HG03108 (cell line): ENCODE measurements around the gene CEP63.

ENCODE experiments used
- ATAC-seq: cut with Tn5 transposase; IDR thresholded peaks from one replicate; pipeline ENCODE4 v1.9.1; 2021; ENCODE audit warnings: moderate library complexity; ENCODE audit not compliant: unreplicated experiment

The CEP63 gene

DNA sequence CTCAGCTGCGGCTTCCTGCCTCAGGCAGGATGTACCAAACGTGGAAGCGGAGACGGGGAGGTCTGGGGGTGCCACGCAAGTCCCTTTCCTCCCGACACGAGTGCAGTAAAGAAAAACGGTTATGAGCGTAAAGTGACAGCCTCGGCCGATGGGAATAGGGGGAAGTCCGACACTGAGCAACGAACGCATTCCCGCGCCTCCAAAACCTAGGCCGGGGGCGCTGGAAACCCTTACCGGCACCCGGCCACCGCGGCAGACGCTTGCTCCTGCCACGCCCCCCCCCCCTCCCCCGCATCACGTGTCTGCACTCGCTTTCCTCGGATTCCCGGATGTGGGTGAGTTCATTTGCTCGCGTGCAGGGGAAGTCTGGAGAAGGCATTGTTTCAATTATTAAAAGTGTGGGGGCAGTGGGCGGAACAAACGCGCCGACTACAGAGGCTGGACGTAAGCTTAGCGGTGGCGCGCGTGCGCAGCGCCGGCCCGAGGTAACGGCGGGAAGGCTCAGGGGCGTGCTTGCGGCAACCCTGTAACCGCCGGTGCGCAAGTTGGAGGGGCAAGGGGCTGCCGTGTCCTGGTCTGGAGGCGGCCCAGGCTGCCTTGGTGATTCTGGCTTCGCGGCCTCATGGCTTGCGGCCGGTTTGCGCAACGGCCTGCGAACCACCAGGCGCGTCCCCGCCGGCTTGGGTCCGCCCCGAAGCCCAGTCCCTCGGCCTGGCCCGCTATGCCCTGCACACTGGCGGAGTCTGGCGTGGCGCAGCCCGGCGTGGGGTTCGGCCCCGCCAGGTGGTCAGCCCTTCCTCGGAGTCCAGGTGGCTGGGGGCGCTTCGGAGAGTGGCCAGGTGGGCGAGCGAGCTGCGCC is at the start of gene CEP63, which contains the start of gene ANAPC13:
Gene CEP63 (plus strand): TSS at position 340 of the 859 bp plus-strand sequence. CDS start 9,264 bp downstream, outside the sequence.
Gene ANAPC13 (minus strand): TSS at position 268 of the 859 bp plus-strand sequence. CDS start 3,081 bp downstream, outside the sequence.
- peak; percentile 78 for ATAC-seq

DNA sequence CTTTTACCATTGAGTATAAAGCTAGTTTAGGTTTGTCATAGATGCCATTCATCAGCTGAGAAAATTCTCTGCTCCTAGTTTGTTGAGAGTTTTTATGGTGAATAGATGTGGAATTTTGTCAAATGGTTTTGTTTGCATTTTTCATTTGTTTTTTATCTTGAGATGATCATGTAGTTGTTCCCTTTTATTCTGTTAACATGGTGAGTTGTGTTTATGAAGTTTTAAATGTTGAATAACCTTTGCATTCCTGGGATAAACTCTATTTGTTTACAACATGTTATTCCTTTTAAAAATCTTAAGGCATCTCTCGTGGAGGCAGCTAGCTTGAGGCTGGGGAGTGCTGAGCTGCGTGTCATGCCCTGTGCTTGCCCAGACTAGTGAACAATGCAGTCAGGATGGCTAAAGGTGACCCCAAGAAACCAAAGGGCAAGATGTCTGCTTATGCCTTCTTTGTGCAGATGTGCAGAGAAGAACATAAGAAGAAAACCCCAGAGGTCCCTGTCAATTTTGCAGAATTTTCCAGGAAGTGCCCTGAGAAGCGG is 48.6 kb upstream of the CEP63 start:
- no peak for ATAC-seq

DNA sequence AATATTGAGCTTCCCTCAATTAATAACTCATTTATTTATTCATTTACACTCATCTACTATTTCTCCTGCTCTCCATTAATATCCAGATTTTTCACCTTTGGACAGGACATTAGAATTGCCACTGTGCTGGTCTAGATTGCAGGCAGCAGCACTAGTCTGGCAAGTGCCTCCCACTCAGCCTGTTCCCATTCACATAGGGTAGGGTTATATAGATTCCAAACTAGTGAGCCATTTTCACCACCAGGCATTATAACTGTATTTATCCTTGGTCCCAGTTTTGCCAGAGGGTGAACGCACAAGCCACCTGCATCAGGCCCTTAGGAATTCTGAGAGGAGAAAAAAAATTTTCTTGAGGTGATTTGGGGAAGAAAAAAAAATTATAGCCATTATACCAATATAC is 44.5 kb upstream of the CEP63 start:
- ATAC-seq: no peak

DNA sequence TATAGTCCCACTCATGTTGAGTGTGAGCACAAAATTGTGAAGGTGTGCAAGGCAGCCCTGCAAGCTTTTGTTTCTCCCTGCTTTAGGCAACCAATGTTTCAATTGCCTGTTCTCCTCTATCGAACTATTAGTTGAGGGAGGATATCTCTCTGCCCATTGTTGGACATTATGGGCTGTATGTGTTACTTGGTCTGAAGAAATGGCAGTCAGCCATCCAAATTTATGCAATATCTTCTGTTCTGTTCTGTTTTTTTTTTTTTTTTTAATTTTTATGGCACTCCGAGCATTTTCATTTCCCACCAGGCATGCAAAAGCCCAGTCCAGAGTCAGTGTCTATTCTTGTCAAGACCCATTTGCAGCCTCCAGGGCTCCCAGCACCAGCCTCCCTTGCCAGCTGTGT is 44.0 kb upstream of the CEP63 start:
- ATAC-seq: no peak

DNA sequence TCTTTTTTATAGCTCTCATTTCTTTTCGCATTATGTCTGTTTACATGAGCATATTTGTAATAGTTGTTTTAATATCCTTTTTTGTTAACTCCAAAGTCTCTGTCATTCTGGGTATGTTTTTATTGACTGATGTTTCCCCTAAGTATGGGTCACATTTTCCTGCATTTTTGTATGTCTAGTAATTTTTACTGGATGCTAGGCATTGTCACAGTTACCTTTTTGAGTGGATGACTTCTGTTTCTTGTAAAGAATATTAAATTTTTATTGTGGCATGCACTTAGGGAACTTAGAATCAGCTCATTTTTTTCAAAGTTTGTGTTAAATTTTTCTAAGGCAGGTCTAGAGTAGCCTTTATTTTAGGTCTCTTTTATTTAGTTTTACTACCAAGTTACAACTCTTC is 40.8 kb upstream of the CEP63 start:
- ATAC-seq: no peak

DNA sequence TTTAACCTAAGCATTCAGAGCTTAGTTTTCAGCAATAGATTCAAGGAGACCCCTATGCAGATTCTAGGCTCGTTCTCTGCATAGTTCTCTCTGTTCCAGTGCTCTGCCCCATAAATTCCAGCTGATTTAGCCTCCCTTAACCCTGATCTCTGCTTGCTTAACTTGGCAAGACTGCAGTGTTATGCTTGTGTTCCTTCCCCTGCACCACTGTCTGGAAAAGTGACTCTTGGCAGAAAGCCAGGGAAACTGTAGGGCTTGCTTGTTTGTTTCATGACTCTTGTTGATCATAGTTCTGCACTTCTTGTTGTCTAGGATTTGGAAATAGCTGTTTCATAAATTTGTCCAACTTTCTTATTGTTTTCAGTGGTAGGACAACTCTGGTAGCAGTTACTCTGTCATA is 40.2 kb upstream of the CEP63 start:
- no peak for ATAC-seq

DNA sequence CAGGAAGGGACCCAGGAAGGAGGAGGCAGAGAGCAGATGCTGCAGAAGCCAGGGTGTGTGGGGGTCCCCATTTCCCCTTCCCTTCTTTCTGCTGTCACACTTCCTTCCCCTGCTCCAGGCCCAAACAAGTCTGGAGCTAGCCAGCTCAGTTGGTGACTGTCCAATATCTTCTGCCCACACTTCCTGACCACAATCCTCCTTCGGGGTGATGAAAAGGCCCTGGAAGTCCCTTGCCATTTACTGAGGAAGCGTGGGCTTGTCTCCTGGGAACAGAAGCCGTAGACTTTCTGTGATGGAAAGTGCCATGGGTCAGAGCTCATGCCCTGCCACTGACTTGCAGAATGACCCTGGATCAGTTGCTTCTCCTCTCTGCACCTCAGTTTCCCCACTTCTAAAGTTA is 39.1 kb upstream of the CEP63 start:
- no peak for ATAC-seq

DNA sequence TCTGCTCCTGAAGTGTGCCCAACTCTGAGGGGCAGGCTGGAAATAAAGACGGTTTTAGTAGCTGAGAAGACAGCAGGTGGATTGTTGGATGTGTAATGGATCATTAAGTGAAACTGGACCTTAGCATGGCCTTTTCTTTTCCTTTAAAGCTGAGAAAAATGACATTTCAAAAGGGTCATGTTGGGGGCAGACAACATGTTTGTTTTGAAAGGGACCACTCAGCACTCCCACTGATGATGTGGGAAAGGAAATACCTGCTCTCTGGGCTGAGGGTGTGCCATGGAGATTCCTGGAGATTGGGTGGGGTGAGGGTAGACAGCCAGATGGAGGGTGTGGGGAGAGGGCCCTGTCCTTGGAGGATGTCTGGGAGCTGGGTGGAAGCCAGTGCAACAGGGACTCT is 38.5 kb upstream of the CEP63 start:
- no peak for ATAC-seq

DNA sequence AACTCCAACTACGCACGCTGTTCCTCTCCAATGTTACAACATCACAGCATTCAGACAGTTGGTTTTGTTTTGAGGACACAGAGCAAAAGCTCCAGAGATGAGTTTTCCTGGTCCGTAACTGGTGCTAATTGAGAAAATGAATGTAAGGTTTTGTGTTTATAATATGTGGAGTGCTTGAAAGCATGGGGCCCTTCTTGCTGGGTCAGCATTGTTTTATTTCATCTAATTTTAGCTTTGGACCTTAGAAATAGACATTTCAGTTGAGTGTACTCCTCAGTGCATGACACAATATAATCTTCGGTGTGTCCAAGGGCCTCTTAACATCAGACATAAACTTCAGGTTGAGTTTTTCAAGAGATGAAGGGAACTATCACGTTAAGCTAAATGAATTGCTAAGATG is 37.2 kb upstream of the CEP63 start:
- ATAC-seq: no peak

DNA sequence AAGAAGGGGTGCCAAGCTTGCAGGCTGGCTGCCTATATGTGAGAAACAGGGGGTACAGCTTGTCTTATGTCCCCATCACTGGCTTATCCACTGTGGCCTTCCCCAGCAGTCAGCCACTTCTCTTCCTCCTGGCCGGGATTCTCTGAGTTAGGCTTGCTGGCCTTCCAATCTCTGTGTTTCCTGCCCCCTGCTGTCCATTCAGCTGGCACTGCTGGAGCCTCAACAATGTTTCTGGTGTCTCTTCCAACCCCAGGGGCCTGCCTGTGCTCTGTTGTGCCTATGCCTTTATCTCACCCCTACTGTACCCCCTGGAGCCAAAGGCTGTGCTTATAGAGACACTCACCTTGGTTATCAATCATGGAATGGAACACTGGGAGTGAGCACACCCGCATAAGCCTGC is 36.6 kb upstream of the CEP63 start:
- ATAC-seq: no peak

DNA sequence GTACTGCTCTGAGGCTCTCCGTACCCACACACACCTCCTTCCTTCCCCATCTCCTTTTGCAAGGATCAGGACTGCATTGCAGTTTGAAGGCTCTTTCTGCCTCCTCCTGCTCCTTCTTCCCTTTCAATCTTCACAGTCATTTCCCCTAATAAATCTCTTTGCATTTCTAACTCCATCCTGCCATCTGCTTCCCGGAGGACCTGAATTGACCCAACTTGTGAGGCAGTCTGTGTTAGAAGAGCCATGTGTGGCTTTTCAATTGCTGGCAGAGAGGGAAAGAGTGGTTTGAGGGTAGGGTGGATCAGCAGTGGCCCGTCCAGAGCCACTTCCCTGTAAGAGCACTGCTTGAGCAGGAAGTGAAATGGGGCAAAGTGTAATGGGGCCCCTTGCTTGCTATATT is 35.9 kb upstream of the CEP63 start:
- ATAC-seq: no peak

DNA sequence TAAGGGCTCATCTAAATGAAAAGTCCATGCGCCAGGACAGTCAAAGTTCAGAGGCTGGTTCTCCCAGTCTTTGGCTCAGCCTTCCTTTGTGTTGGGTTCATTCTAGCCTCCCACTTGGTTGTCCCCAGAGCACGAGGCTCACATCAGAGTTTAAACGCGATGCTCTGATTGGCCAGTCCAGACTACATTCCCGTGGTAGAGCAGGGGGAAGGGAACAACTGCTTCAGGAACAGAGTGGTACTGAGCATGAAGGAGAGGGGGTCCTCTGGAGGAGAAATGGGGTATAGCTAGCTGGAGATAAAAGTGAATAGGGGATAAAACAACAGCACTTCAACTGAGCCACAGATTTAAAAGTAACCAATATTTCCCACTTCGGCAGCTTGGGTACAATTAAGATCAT is 32.2 kb upstream of the CEP63 start:
- no peak for ATAC-seq

DNA sequence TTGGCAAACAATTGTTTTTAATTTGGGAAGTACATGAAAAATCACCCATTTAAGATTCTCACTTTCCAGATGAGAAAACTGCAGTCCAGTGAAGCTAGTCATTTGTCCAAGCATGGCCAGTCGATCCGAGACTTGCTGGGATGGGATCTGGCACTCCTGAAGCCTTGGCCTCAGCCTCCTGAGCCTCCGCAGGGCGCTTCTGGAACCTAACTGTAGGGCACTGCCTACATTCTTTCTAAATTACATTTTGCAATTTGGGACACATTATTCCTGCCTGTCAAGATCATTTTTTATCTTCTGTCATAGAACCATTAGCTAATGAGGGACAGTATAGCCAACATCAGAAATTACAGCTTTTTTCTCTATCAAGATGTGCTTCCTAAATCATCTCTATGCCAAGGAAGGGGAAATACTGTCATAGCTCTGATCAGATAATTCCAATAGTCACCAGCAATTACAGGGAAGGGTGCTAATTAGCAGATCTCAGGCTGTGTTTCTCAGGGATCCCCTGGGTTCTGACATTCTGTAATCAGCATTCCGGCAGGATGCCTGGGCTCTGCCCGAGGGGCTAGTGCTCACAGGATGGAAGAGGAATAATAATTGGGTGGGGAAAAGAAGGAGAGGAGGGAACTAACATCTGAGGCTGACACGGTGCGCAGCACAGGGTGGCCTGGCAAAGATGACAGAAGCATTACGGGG is 28.3 kb upstream of the CEP63 start:
- no peak for ATAC-seq

DNA sequence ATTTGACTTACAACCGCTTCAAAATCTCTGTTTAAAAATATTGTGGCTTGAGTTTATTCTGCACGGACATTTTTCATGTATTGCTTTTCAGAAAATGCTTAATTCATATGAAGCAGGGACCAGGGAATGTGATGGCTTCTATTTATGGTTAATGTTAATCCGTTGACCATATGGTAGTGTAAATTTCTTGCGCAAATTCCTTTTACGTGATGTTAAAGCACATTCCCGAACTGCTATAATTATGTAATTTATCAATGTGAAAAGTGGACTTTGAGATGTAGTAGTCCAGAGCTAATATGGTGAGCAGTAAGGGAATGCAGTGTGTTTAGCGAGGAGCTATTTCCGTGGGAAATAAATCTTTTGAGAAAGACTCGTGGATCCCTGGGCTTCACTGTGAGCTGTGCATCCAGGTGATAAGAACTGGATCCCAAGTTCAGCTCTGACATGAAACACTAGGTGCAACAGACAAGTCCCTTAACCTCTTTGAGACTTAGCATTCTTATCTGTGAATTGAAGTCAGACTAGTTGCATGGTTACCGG is 27.4 kb upstream of the CEP63 start:
- no peak for ATAC-seq

DNA sequence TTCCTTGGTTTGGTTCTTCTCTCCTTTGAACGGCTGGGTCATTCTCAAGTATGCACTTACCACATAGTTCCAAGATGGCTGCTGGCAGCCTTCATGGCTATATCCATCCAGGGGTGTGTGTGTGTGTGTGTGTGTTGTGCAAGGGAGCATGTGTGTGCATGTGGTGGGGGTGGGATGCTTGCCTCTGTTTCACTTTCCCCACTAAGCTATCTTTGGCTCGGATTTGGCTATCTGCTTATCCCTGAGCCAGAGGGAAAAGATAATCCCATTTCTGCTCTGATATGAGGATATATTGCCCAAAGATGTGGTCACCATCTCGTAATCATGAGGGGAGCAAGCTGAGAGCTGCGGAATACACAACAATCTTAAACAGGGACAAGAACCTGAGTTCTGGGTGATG is 26.3 kb upstream of the CEP63 start:
- no peak for ATAC-seq

DNA sequence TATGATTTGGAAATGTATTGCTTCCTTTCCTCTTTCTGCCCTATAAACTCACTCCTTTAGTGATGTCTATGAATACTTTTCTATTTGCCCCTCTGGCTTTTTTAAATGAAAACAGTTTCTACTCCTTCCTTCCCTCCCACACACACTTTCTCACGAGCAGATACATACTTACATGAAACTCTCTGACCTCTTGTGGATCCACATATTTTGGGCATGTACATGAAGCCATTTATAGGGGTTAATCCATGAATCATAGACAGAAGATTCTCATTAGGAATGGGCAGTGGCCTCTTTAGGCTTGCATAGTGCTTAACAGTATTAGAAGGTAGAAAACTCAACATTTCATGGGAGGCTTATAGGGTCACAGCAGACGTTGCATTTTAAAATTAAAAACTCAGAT is 24.9 kb upstream of the CEP63 start:
- no peak for ATAC-seq

DNA sequence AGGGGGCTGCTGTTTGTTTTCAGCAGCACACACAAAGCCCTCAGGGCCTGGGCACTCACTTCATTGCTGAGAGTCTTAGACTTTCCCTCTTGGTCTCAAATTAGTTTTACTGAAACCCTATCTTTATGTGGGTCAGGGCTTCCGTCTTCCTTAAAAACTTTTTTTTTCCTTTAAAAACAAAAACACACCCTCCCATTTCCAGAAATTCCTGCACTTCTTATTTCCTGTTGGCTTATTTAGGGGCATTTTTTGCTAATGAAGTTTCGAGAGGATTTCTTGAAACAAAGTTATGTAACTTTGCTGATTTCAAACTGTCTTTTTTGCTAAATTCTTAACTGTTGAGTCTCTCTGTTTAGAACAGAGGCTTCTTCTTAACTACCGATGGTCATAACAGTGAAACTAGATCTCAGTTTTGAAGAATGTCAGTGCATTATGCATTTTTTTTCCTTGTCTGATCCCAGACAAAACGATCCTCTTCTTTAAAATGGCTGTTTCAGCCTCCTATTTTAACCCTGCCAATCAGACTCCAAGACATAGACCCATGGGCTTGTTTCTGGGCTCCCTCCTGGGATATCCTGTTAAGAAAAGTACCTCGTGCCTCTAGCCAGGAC is 23.4 kb upstream of the CEP63 start:
- no peak for ATAC-seq

DNA sequence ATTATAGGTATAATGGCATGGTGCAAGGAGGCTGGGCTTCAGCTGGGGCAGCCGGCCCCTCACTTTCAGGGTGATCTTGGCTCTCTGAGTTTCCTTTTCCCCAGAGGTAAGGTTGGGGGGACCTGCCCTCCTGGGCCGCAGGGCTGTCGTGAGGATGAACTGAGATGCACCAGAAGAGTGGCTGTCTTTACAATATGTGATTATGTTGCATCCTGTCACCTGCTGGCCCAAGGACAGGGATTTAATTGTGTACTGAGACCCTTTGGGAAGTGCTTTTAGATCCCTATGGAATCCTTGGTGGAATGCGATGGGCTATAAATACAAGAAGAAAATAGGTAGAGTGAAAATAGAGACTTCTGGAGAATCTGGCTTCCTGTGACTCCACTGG is 22.2 kb upstream of the CEP63 start:
- ATAC-seq: no peak

DNA sequence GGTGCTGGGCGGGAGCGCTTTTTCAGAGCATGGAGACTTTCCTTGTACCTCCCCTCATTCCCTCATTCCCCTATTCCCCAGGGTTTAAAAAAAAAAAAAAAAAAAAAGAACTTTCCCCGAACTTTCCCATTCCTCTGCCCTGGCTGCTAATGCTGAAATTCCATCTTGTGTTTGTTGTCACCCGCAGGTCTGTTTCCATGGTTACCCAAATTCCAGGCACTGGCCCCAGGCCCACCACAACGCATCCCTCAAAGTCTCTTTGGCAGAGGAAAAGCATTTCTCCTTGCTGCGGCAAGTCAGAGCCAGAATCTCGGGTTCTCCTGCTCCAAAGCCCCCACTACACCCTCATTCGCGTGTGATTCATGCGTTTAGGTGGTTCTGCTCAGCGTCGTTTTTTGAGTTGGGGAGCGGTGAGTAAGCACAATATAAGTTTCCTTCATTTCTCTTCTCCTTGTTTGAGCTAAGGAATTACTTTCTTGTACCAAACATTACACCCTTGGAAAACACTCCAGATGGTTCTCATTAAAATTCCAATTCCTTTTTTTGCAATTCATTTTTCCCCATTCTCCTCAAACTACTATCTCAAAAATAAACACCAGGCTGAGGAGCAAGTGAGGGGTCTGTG is 21.7 kb upstream of the CEP63 start:
- no peak for ATAC-seq

DNA sequence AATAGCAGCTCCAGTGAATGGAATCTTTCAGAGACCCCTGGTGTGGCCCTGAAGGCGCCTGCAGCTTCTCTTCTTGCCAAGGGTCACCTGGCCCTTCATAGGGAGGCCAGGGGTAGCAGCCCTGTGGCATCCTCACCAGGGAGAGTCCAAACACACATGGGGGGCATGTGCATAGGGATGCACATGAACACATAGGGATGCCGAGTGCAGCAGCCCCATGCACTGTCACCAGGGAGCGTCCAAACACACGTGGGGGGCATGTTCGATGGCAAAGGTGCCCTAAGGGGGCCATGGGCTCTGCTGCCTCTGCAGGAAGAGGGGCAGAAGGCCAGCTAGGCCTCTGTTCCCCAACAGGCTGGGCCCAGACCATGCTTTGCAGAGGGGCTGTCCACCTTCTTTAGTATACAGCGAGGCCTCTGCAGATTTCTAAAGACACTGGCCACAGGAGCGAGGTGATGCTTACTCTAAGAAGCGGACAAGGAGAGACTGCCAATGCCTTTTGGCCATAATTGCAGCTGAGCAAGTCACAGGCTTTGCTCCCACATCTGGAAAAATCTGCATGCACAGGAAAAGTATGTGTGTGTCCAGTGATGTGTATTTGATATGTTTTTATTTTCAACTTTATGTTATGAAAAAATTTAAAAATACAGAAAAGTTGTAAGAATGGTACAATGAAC is 21.0 kb upstream of the CEP63 start:
- ATAC-seq: no peak
